IMR-90 (cell line): ENCODE measurements around the gene VPS37B. TPM values are rescaled to one million over a fixed set of nuclear protein-coding genes. Genes with fewer than 3 reads are reported as not detected.

Experiments
- ATAC-seq: fragments of 200-7000 bp; cut with Tn5 transposase; 2 replicates; pipeline ENCODE4 v1.9.1; 2020; ENCODE audit warnings: low read depth, mild to moderate bottlenecking, moderate library complexity
- BruUV-seq: library from RNA; stranded (reverse); fragments of 400-500 nt; replicated peaks from 2 replicates; lab custom pipeline; 2021; lab: Mats Ljungman, UMichigan
- CTCF ChIA-PET: fragments of 300-600 bp; formaldehyde crosslinking; extraction: SDS; loops from one replicate; lab custom pipeline; 2021; ENCODE audit warnings: antibody characterized with exemption; lab: Yijun Ruan, JAX
- POLR2A ChIA-PET: fragments of 300-600 bp; sonication (Branson Sonifier 250); formaldehyde crosslinking; loops from one replicate; lab custom pipeline; 2022; ENCODE audit warnings: antibody characterized with exemption; ENCODE audit not compliant: unreplicated experiment; lab: Charles Lee
- DNase-seq: peaks from one replicate; pipeline ENCODE4 v3.0.0; 2013
- H2AFZ ChIP-seq: replicated peaks from 2 replicates; pipeline ENCODE3; 2013; ENCODE audit warnings: low read length, mild to moderate bottlenecking; ENCODE audit not compliant: poor library complexity
- H2AK5ac ChIP-seq: 2 replicates; pipeline ENCODE4 v1.6.1; 2013; ENCODE audit warnings: low read depth, low read length, inconsistent platforms
- H2AK9ac ChIP-seq: replicated peaks from 2 replicates; pipeline ENCODE3; 2013; ENCODE audit warnings: mild to moderate bottlenecking, low read depth, low read length, moderate library complexity; ENCODE audit not compliant: poor library complexity
- H2BK120ac ChIP-seq: 2 replicates; pipeline ENCODE4 v1.6.1; 2013; ENCODE audit warnings: low read depth, low read length, inconsistent platforms
- H2BK15ac ChIP-seq: 3 replicates; pipeline ENCODE4 v1.6.1; 2013; ENCODE audit warnings: low read depth, low read length, inconsistent platforms
- H2BK20ac ChIP-seq: 2 replicates; pipeline ENCODE4 v1.6.1; 2013; ENCODE audit warnings: low read depth, mild to moderate bottlenecking, inconsistent platforms, low read length, moderate library complexity
- H2BK5ac ChIP-seq: 2 replicates; pipeline ENCODE4 v1.6.1; 2013; ENCODE audit warnings: mild to moderate bottlenecking, low read depth, low read length, inconsistent platforms; ENCODE audit not compliant: poor library complexity, severe bottlenecking
- H3K14ac ChIP-seq: replicated peaks from 2 replicates; pipeline ENCODE4 v1.6.1; 2013; ENCODE audit warnings: low read depth, low read length, inconsistent platforms
- H3K18ac ChIP-seq: 2 replicates; pipeline ENCODE4 v1.6.1; 2013; ENCODE audit warnings: low read depth, low read length, control low read depth
- H3K23ac ChIP-seq: 2 replicates; pipeline ENCODE4 v1.6.1; 2013; ENCODE audit warnings: low read depth, low read length, inconsistent platforms
- H3K27ac ChIP-seq: 2 replicates; pipeline ENCODE4 v1.5.1; 2013; ENCODE audit warnings: mild to moderate bottlenecking, control low read depth, low read length; ENCODE audit not compliant: insufficient read depth
- H3K27me3 ChIP-seq: 2 replicates; pipeline ENCODE4 v1.6.1; 2013; ENCODE audit warnings: low read length; ENCODE audit not compliant: control insufficient read depth, insufficient read depth
- H3K36me3 ChIP-seq: 2 replicates; pipeline ENCODE4 v1.6.1; 2013; ENCODE audit warnings: low read length, mixed read lengths; ENCODE audit not compliant: control insufficient read depth, insufficient read depth
- H3K4ac ChIP-seq: 2 replicates; pipeline ENCODE4 v1.6.1; 2013; ENCODE audit warnings: low read depth, low read length, inconsistent platforms
- H3K4me1 ChIP-seq: 2 replicates; pipeline ENCODE4 v1.6.1; 2013; ENCODE audit warnings: low read length, mixed read lengths; ENCODE audit not compliant: control insufficient read depth, insufficient read depth
- H3K4me2 ChIP-seq: 2 replicates; pipeline ENCODE4 v1.6.1; 2013; ENCODE audit warnings: low read depth, mild to moderate bottlenecking, control low read depth, low read length, moderate library complexity
- H3K4me3 ChIP-seq: 2 replicates; pipeline ENCODE4 v1.5.1; 2013; ENCODE audit warnings: low read depth, mild to moderate bottlenecking, control low read depth, low read length, moderate library complexity; ENCODE audit not compliant: insufficient read depth
- H3K56ac ChIP-seq: 2 replicates; pipeline ENCODE4 v1.6.1; 2013; ENCODE audit warnings: low read length, inconsistent platforms; ENCODE audit not compliant: insufficient read depth; ENCODE audit errors: extremely low read depth
- H3K79me1 ChIP-seq, 2 experiments: 2 replicates each; pipeline ENCODE4 v1.6.1; 2013; ENCODE audit warnings: low read length in 2 of 2, inconsistent platforms in 1 of 2, low read depth in 1 of 2
- H3K9ac ChIP-seq: 2 replicates; pipeline ENCODE4 v1.6.1; 2013; ENCODE audit warnings: low read depth, low read length, control low read depth
- H3K9me1 ChIP-seq: 2 replicates; pipeline ENCODE4 v1.6.1; 2013; ENCODE audit warnings: low read length, inconsistent platforms; ENCODE audit not compliant: insufficient read depth
- H3K9me3 ChIP-seq: 2 replicates; pipeline ENCODE4 v1.6.1; 2013; ENCODE audit warnings: low read length; ENCODE audit not compliant: control insufficient read depth, insufficient read depth
- H4K20me1 ChIP-seq: 2 replicates; pipeline ENCODE4 v1.6.1; 2013; ENCODE audit warnings: low read length, inconsistent platforms; ENCODE audit not compliant: insufficient read depth
- H4K5ac ChIP-seq: 2 replicates; pipeline ENCODE4 v1.6.1; 2013; ENCODE audit warnings: mild to moderate bottlenecking, low read depth, low read length, control low read depth
- H4K8ac ChIP-seq, 2 experiments: 2 replicates each; pipeline ENCODE4 v1.6.1; 2013; ENCODE audit warnings: low read depth in 2 of 2, low read length in 2 of 2, control low read depth in 1 of 2, inconsistent platforms in 1 of 2
- H4K91ac ChIP-seq: 2 replicates; pipeline ENCODE4 v1.6.1; 2013; ENCODE audit warnings: low read depth, low read length, inconsistent platforms; ENCODE audit not compliant: insufficient read depth
- BHLHE40 ChIP-seq: fragments of 150-350 bp; IDR thresholded peaks from 2 replicates; pipeline ENCODE4 v1.6.1; 2016; ENCODE audit warnings: mild to moderate bottlenecking, low read depth, low read length
- CEBPB ChIP-seq: IDR thresholded peaks from 2 replicates; pipeline ENCODE4 v1.6.1; 2012; ENCODE audit warnings: low read depth, low read length, improper control_type of control experiment
- NFE2L2 ChIP-seq: fragments of 150-350 bp; IDR thresholded peaks from 2 replicates; pipeline ENCODE4 v1.6.1; 2016; ENCODE audit warnings: low read depth, mild to moderate bottlenecking, low read length
- WGBS, 2 experiments: methylation state at CpG; one replicate each; pipeline versions ENCODE4 v1.1.5 to v1.1.7; 2013; ENCODE audit warnings: missing lambda C conversion rate in 2 of 2; ENCODE audit not compliant: insufficient read length in 1 of 2; ENCODE audit errors: extremely low coverage in 2 of 2; 5-methylcytosine and 5-hydroxymethylcytosine counted together
- dilution Hi-C: fragments of 300-500 bp; cut with HindIII; formaldehyde crosslinking; loops from one replicate; pipeline ENCODE4 v1.14.3; 2018; ENCODE audit warnings: low sequenced_read_pairs; ENCODE audit not compliant: unreplicated experiment
- in situ Hi-C: fragments of 300-500 bp; cut with MboI; formaldehyde crosslinking; loops from 3 replicates; pipeline ENCODE4 v1.14.3; 2019; ENCODE audit warnings: low sequenced_read_pairs, inconsistent platforms, mixed read lengths
- intact Hi-C: fragments of 100-400 bp; cut with micrococcal nuclease; formaldehyde crosslinking; loops from 2 replicates; pipeline ENCODE4 v1.10.0; 2022
- polyA plus RNA-seq, 3 experiments: library from polyadenylated mRNA; depleted of rRNA; stranded (reverse); fragments of >200 nt; gene quantifications; 2 replicates each; pipeline ENCODE4 v1.2.3, GENCODE V29; 2012; ENCODE audit warnings: low replicate concordance in 1 of 3
- total RNA-seq: library from RNA; depleted of rRNA; stranded (reverse); fragments of >200 nt; gene quantifications from 2 replicates; pipeline ENCODE4 v1.2.3, GENCODE V29; 2012

VPS37B gene
- total and polyA plus RNA-seq, 2 of the 4 experiments (the other 2 are of a cell fraction): 8.6 to 25.7 TPM

DNA sequence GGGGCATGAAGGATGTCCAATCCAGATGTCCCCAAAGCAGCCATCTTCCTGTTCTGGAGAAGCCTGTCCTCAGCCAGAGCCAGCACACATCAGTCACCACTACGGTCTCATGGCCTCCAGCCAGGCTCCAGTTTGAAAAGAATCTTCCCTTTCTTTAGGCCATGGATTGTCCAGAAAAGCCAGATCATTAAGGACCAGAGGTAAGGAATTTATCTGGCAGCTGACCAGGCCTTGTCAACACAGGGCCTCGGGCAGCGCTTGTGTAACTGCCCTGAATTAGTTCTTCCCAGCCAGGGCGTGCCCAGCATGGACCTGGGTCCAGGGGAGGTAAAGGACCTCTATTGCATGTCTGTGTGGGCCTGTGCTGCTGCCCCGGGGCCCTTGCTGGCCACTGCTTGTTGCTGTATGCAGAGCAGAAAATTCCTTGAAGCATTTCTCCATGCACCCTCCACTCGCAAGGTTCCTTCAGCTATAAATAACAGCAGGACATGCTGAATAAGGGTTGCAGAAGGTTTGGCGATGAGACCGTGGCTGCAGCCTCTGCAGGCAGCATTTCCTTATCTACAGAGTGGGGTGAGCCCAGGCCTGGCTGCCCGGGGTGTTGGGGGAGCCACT lies 21.7 kb upstream of the VPS37B start:
- Histone ChIP-seq H2BK20ac (peak overlapping the region; percentile 51; the same call in 1 of the 2 replicates), H2BK5ac (peak overlapping the region; percentile 55), H3K27ac (peak overlapping the region; percentile 41; the same call in 1 of the 2 replicates), H2AK5ac (peak overlapping the region; percentile 80), H2BK15ac (peak overlapping the region; percentile 33; the same call in 1 of the 3 replicates), H3K56ac (no peak overlapping the region), H4K8ac (peak overlapping the region in 1 of 2 experiments; percentile 72; a peak in 2 of 4 replicates), H3K4me2 (no peak overlapping the region), H2AFZ (peak overlapping the region; percentile 4), H2AK9ac (peak overlapping the region; percentile 81), H4K5ac (peak overlapping the region; percentile 3; the same call in 1 of the 2 replicates), H3K23ac (peak overlapping the region; percentile 37; the same call in 1 of the 2 replicates), H3K4me3 (no peak overlapping the region), H3K36me3 (no peaks in the 10 kb centered on the region), H3K9me3 (no peaks in the 10 kb centered on the region), H3K27me3 (no peaks in the 10 kb centered on the region), H3K4ac (peak overlapping the region; percentile 59), H3K14ac (0 out of 2 replicates have a peak overlapping the region, but pooled peaks have one; percentile 54), H3K9ac (no peak overlapping the region), H4K20me1 (no peaks in the 10 kb centered on the region; the same call in 1 of the 2 replicates), H3K79me1 (no peaks in the 10 kb centered on the region), H4K91ac (0 out of 2 replicates have a peak overlapping the region, but pooled peaks have one; percentile 54), H2BK120ac (peak overlapping the region; percentile 41), H3K9me1 (peaks cover 8% of the 10 kb centered on the region), H3K18ac (no peak overlapping the region; the same call in 1 of the 2 replicates), H3K4me1 (peaks cover 18% of the 10 kb centered on the region; the same call in 1 of the 2 replicates)
- in situ Hi-C loops: no loop called here
- ChIA-PET POLR2A (no interaction called here), CTCF (no interaction called here)
- intact Hi-C loops: loop anchor here (2.0 kb wide), 1 partner anchor 17 kb away; no protein-coding TSS in a partner anchor
- dilution Hi-C loops: no loop called here
- TF ChIP-seq BHLHE40: no peak
- TF ChIP-seq NFE2L2: no peak
- peak; percentile 35; the same call in 1 of the 2 replicates for TF ChIP-seq CEBPB
- ATAC-seq: peak; percentile 30
- DNase-seq: peak; percentile 73
- WGBS, 2 experiments: 14% methylated on average over 1 of the region's 9 CpGs; no CpG with 5 or more reads in 1 of the 2 experiments
- BruUV-seq: no TSS peak
